Loucy (cell line): ENCODE results near the gene RBBP5.

Experiments
- H2AFZ ChIP-seq: fragments of 200-600 bp; sonication (generic); 2 replicates; pipeline ENCODE4 v1.6.0; 2016; ENCODE audit warnings: antibody characterized with exemption, mild to moderate bottlenecking, low read length, moderate library complexity
- H3F3A ChIP-seq: fragments of 200-600 bp; 2 replicates; pipeline ENCODE4 v1.6.0; 2016; ENCODE audit warnings: antibody characterized with exemption, low read depth, mild to moderate bottlenecking
- H3K27me3 ChIP-seq: fragments of 200-600 bp; sonication (generic); 2 replicates; pipeline ENCODE4 v1.6.1; 2014; ENCODE audit warnings: low read length, mild to moderate bottlenecking; ENCODE audit not compliant: insufficient read depth, poor library complexity, severe bottlenecking
- H3K36me3 ChIP-seq: fragments of 200-600 bp; sonication (generic); 2 replicates; pipeline ENCODE4 v1.6.1; 2016; ENCODE audit warnings: low read length; ENCODE audit not compliant: insufficient read depth
- H3K4me1 ChIP-seq: fragments of 200-600 bp; sonication (generic); 2 replicates; pipeline ENCODE4 v1.5.1; 2014; ENCODE audit warnings: low read length, mild to moderate bottlenecking; ENCODE audit not compliant: insufficient read depth, poor library complexity, severe bottlenecking
- H3K4me2 ChIP-seq: fragments of 200-600 bp; sonication (generic); 2 replicates; pipeline ENCODE4 v1.6.0; 2014; ENCODE audit warnings: antibody characterized with exemption, low read length, low read depth, mild to moderate bottlenecking; ENCODE audit not compliant: poor library complexity, severe bottlenecking
- H3K4me3 ChIP-seq: fragments of 200-600 bp; sonication (generic); 2 replicates; pipeline ENCODE4 v1.5.1; 2014; ENCODE audit warnings: low read length, mild to moderate bottlenecking, mixed read lengths; ENCODE audit not compliant: poor library complexity, severe bottlenecking
- H3K79me2 ChIP-seq: fragments of 200-600 bp; sonication (generic); 2 replicates; pipeline ENCODE4 v1.6.1; 2014; ENCODE audit warnings: low read length; ENCODE audit not compliant: insufficient read depth
- H3K9ac ChIP-seq: fragments of 200-600 bp; sonication (generic); 2 replicates; pipeline ENCODE4 v1.6.0; 2014; ENCODE audit warnings: mild to moderate bottlenecking, low read depth, low read length, moderate library complexity; ENCODE audit not compliant: poor library complexity, severe bottlenecking
- H3K9me2 ChIP-seq: fragments of 200-600 bp; sonication (generic); replicated peaks from 2 replicates; pipeline ENCODE4 v1.6.1; 2016; ENCODE audit warnings: low read depth, low read length, mixed read lengths
- H3K9me3 ChIP-seq: fragments of 200-600 bp; sonication (generic); 2 replicates; pipeline ENCODE4 v1.6.1; 2014; ENCODE audit warnings: mild to moderate bottlenecking, antibody characterized with exemption, low read length, low read depth; ENCODE audit not compliant: insufficient read depth
- H4K20me1 ChIP-seq: fragments of 200-600 bp; sonication (generic); 2 replicates; pipeline ENCODE4 v1.6.0; 2014; ENCODE audit warnings: antibody characterized with exemption, low read length, mild to moderate bottlenecking; ENCODE audit not compliant: insufficient read depth, poor library complexity, severe bottlenecking
- CTCF ChIP-seq: fragments of 200-600 bp; sonication (generic); conservative IDR thresholded peaks from 2 replicates; pipeline ENCODE4 v1.5.1; 2014; ENCODE audit warnings: mild to moderate bottlenecking, antibody characterized with exemption, low read length
- EZH2phosphoT487 ChIP-seq: fragments of 200-600 bp; IDR thresholded peaks from 2 replicates; pipeline ENCODE4 v1.6.1; 2018; ENCODE audit warnings: antibody characterized with exemption, mild to moderate bottlenecking, moderate library complexity, borderline replicate concordance

Gene RBBP5

GRCh38 chr1:205109269-205109668, 12.5 kb downstream of the RBBP5 start:
- Histone ChIP-seq H3K79me2 (peaks cover 4% of the 10 kb centered on the region; the same call in 1 of the 2 replicates), H3F3A (no peaks in the 10 kb centered on the region), H3K4me1 (no peaks in the 10 kb centered on the region), H2AFZ (no peak overlapping the region), H3K36me3 (peaks cover 50% of the 10 kb centered on the region), H3K9ac (no peak overlapping the region), H3K9me3 (no peaks in the 10 kb centered on the region), H3K9me2 (no peaks in the 10 kb centered on the region), H3K4me2 (no peak overlapping the region), H4K20me1 (no peaks in the 10 kb centered on the region), H3K4me3 (no peak overlapping the region), H3K27me3 (no peaks in the 10 kb centered on the region)
- no peak for TF ChIP-seq EZH2phosphoT487
- no peak for TF ChIP-seq CTCF

GRCh38 chr1:205108464-205108863, 13.3 kb downstream of the RBBP5 start:
- no peaks in the 10 kb centered on the region for H3K4me1 ChIP-seq
- H3K9me3 ChIP-seq, result no peaks in the 10 kb centered on the region
- no peak overlapping the region for H2AFZ ChIP-seq
- no peak overlapping the region for H3K4me3 ChIP-seq
- TF ChIP-seq EZH2phosphoT487 (no peak), CTCF (no peak)
- H4K20me1 ChIP-seq, result no peaks in the 10 kb centered on the region
- no peaks in the 10 kb centered on the region for H3F3A ChIP-seq
- peaks cover 51% of the 10 kb centered on the region for H3K36me3 ChIP-seq
- no peak overlapping the region for H3K9ac ChIP-seq
- no peaks in the 10 kb centered on the region for H3K27me3 ChIP-seq
- no peaks in the 10 kb centered on the region for H3K9me2 ChIP-seq
- H3K4me2 ChIP-seq, result no peak overlapping the region
- H3K79me2 ChIP-seq, result no peaks in the 10 kb centered on the region; the same call in 1 of the 2 replicates

- TF ChIP-seq CTCF (no peak), EZH2phosphoT487 (no peak)
- Histone ChIP-seq H3K79me2 (no peaks in the 10 kb centered on the region; the same call in 1 of the 2 replicates), H3K9me3 (no peaks in the 10 kb centered on the region), H3K9me2 (no peaks in the 10 kb centered on the region), H3F3A (no peaks in the 10 kb centered on the region), H3K9ac (no peak overlapping the region), H3K36me3 (peaks cover 57% of the 10 kb centered on the region), H3K4me2 (no peak overlapping the region), H4K20me1 (no peaks in the 10 kb centered on the region), H3K27me3 (no peaks in the 10 kb centered on the region), H3K4me3 (no peak overlapping the region), H2AFZ (no peak overlapping the region), H3K4me1 (no peaks in the 10 kb centered on the region)
Observed at GRCh38 chr1:205107327-205107726, 14.5 kb downstream of the RBBP5 start.
